ENCODE results near the gene LCLAT1. TPM values are rescaled to one million over a fixed set of nuclear protein-coding genes. Genes with fewer than 3 reads are reported as not detected.

Gene LCLAT1
- total and polyA plus RNA-seq, 2 of the 4 experiments (the other 2 are of a cell fraction), result 7.5 to 11.5 TPM

DNA sequence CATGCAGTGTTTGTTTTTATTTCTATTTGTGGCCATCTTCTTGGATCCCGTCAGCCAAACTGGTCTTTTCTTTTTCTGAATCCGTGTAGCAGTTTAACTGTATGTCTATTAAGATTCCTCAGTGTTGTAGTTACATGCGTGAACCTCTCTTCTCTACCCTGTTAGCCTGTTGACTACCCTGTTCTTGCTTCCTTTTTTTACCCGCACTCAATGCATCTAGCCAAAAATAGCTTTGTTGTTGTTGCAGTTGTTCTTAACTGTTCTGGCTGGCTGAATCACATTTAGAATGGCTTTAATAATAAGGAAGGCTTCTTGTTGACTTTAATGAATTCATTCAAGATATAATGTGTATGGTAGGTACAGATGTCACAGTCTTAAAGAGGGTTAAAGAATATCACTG, 137.1 kb downstream of the LCLAT1 start:
- no peak overlapping the region for H3K27ac ChIP-seq (ENCODE audit: insufficient read depth, low read length)
- no peaks in the 10 kb centered on the region; the same call in 1 of the 2 replicates for H3K36me3 ChIP-seq (ENCODE audit: control insufficient read depth, insufficient read depth, low read length)
- H2AK5ac ChIP-seq (ENCODE audit: low read depth, low read length), result no peak overlapping the region
- H2AFZ ChIP-seq (replicated peaks; ENCODE audit: low read length, poor library complexity), result no peak overlapping the region
- no peak overlapping the region for H3K4me2 ChIP-seq (ENCODE audit: low read depth, low read length)
- no peaks in the 10 kb centered on the region for H3K27me3 ChIP-seq (ENCODE audit: control insufficient read depth, insufficient read depth, low read length)
- H3K79me1 ChIP-seq (ENCODE audit: low read depth in 1 of 2, low read length in 2 of 2), result peaks cover 9 to 11% of the 10 kb centered on the region in 2 experiments; a peak in 2 of 4 replicates
- no peak overlapping the region for H4K8ac ChIP-seq (ENCODE audit: low read depth in 2 of 2, low read length in 2 of 2)
- DNase-seq (no peak), ATAC-seq (ENCODE audit: low read depth) (no peak)
- no peak overlapping the region for H3K18ac ChIP-seq (ENCODE audit: low read depth, low read length)
- H3K4me3 ChIP-seq (ENCODE audit: insufficient read depth, low read depth, low read length), result no peak overlapping the region
- intact Hi-C loops (cut with micrococcal nuclease), result loop anchor here (5.0 kb wide), 1 partner anchor 48 kb away; no protein-coding TSS in a partner anchor
- H2BK5ac ChIP-seq (ENCODE audit: low read depth, low read length, poor library complexity, severe bottlenecking), result no peak overlapping the region
- TF ChIP-seq RCOR1 (IDR thresholded peaks at IDR 0.05; ENCODE audit: insufficient replicate concordance, low read length) (no peak), MXI1 (IDR thresholded peaks at IDR 0.05; ENCODE audit: borderline replicate concordance, low read depth, low read length) (no peak), RFX5 (IDR thresholded peaks at IDR 0.05; ENCODE audit: low read depth, low read length) (no peak), RAD21 (IDR thresholded peaks at IDR 0.05; ENCODE audit: low read length) (no peak), MAFK (IDR thresholded peaks at IDR 0.05; ENCODE audit: low read depth, low read length) (no peak), FOS (IDR thresholded peaks at IDR 0.05; ENCODE audit: low read depth, low read length) (no peak), POLR2A (IDR thresholded peaks at IDR 0.05; ENCODE audit: low read depth, low read length) (no peak)
- TF ChIP-seq, protein P1, sequence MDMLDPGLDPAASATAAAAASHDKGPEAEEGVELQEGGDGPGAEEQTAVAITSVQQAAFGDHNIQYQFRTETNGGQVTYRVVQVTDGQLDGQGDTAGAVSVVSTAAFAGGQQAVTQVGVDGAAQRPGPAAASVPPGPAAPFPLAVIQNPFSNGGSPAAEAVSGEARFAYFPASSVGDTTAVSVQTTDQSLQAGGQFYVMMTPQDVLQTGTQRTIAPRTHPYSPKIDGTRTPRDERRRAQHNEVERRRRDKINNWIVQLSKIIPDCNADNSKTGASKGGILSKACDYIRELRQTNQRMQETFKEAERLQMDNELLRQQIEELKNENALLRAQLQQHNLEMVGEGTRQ (IDR thresholded peaks at IDR 0.05; ENCODE audit: low read depth, low read length), result no peak
- TF ChIP-seq, protein P2, sequence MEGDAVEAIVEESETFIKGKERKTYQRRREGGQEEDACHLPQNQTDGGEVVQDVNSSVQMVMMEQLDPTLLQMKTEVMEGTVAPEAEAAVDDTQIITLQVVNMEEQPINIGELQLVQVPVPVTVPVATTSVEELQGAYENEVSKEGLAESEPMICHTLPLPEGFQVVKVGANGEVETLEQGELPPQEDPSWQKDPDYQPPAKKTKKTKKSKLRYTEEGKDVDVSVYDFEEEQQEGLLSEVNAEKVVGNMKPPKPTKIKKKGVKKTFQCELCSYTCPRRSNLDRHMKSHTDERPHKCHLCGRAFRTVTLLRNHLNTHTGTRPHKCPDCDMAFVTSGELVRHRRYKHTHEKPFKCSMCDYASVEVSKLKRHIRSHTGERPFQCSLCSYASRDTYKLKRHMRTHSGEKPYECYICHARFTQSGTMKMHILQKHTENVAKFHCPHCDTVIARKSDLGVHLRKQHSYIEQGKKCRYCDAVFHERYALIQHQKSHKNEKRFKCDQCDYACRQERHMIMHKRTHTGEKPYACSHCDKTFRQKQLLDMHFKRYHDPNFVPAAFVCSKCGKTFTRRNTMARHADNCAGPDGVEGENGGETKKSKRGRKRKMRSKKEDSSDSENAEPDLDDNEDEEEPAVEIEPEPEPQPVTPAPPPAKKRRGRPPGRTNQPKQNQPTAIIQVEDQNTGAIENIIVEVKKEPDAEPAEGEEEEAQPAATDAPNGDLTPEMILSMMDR (conservative IDR thresholded peaks at IDR 0.05; ENCODE audit: low read depth, low read length), result no peak
- CTCF ChIA-PET, result no interaction called here
- no peak overlapping the region for H3K56ac ChIP-seq (ENCODE audit: extremely low read depth, insufficient read depth, low read length)
- no peak overlapping the region for H3K4ac ChIP-seq (ENCODE audit: low read depth, low read length)
- no peak overlapping the region for H2BK20ac ChIP-seq (ENCODE audit: low read depth, low read length)
- H3K4me1 ChIP-seq (ENCODE audit: control insufficient read depth, insufficient read depth, low read length), result peaks cover 4% of the 10 kb centered on the region; the same call in 1 of the 2 replicates
- no peaks in the 10 kb centered on the region for H3K9me3 ChIP-seq (ENCODE audit: control insufficient read depth, insufficient read depth, low read length)
- dilution Hi-C loops (cut with HindIII; ENCODE audit: low sequenced_read_pairs, unreplicated experiment), result no loop called here
- H4K91ac ChIP-seq (ENCODE audit: insufficient read depth, low read depth, low read length), result no peak overlapping the region
- H4K5ac ChIP-seq (ENCODE audit: low read depth, low read length), result no peak overlapping the region
- H2BK15ac ChIP-seq (ENCODE audit: low read depth, low read length), result no peak overlapping the region
- BruUV-seq (replicated peaks), result no TSS peak
- no peak overlapping the region for H3K23ac ChIP-seq (ENCODE audit: low read depth, low read length)
- in situ Hi-C loops (cut with MboI; ENCODE audit: low sequenced_read_pairs), result no loop called here
- H3K9me1 ChIP-seq (ENCODE audit: insufficient read depth, low read length), result no peaks in the 10 kb centered on the region
- no peaks in the 10 kb centered on the region for H4K20me1 ChIP-seq (ENCODE audit: insufficient read depth, low read length)
- H3K14ac ChIP-seq (replicated peaks; ENCODE audit: low read depth, low read length), result no peak overlapping the region
- no peak overlapping the region for H2BK120ac ChIP-seq (ENCODE audit: low read depth, low read length)
- no CpG with 5 or more reads among the region's 4 CpGs for WGBS, 2 experiments (ENCODE audit: extremely low coverage in 2 of 2, insufficient read length in 1 of 2)
- no peak overlapping the region for H2AK9ac ChIP-seq (replicated peaks; ENCODE audit: low read depth, low read length, poor library complexity)
- H3K9ac ChIP-seq (ENCODE audit: low read depth, low read length), result no peak overlapping the region
- POLR2A ChIA-PET (ENCODE audit: unreplicated experiment), result no interaction called here
